GM12878 (cell line): ENCODE data around the gene UQCR11. TPM values are rescaled to one million over a fixed set of nuclear protein-coding genes. Genes with fewer than 3 reads are reported as not detected.

Experiments used
- CHD2 ChIP-seq: IDR thresholded peaks from 2 replicates; pipeline ENCODE4 v1.6.1; 2011; ENCODE audit warnings: low read depth, low read length, improper control_type of control experiment, borderline replicate concordance
- CREM ChIP-seq: IDR thresholded peaks from 2 replicates; pipeline ENCODE4 v1.6.1; 2014; ENCODE audit warnings: antibody characterized with exemption, low read depth
- CTCF ChIP-seq, 3 experiments: IDR thresholded peaks in 2 of 3; conservative IDR thresholded peaks in 1 of 3; 2 replicates each; pipeline ENCODE4 v1.5.1; 2011; ENCODE audit warnings: low read depth in 3 of 3, low read length in 3 of 3, mild to moderate bottlenecking in 3 of 3, control low read depth in 2 of 3, moderate library complexity in 2 of 3, inconsistent platforms in 1 of 3, mixed read lengths in 1 of 3; ENCODE audit not compliant: control insufficient read depth in 2 of 3, insufficient read depth in 1 of 3; ENCODE audit errors: extremely low read depth in 1 of 3
- EGR1 ChIP-seq, 2 experiments: IDR thresholded peaks; 1 replicate in 1 of 2; 2 replicates in 1 of 2; pipeline ENCODE4 v1.6.1; 2011 to 2012; ENCODE audit warnings: low read depth in 2 of 2, low read length in 2 of 2, borderline replicate concordance in 1 of 2, mild to moderate bottlenecking in 1 of 2, moderate library complexity in 1 of 2
- MEF2A ChIP-seq: IDR thresholded peaks from 2 replicates; pipeline ENCODE4 v1.6.1; 2011; ENCODE audit warnings: low read depth, mild to moderate bottlenecking, low read length, moderate library complexity; ENCODE audit not compliant: insufficient read depth
- MEF2B ChIP-seq: fragments of 450-650 bp; IDR thresholded peaks from 2 replicates; pipeline ENCODE4 v1.6.1; 2018; ENCODE audit warnings: mild to moderate bottlenecking, moderate library complexity; ENCODE audit not compliant: partially characterized antibody, poor library complexity, severe bottlenecking
- RB1 ChIP-seq: fragments of 450-650 bp; formaldehyde crosslinking; IDR thresholded peaks from 2 replicates; pipeline ENCODE4 v1.6.1; 2017; ENCODE audit warnings: mild to moderate bottlenecking, borderline replicate concordance
- TAF1 ChIP-seq: IDR thresholded peaks from 2 replicates; pipeline ENCODE4 v1.6.1; 2011; ENCODE audit warnings: mild to moderate bottlenecking, low read depth, low read length, borderline replicate concordance
- TARDBP ChIP-seq: IDR thresholded peaks from 2 replicates; pipeline ENCODE4 v1.6.1; 2016; ENCODE audit warnings: borderline replicate concordance
- ZNF384 ChIP-seq: IDR thresholded peaks from 2 replicates; pipeline ENCODE4 v1.6.1; 2012; ENCODE audit warnings: low read depth, mild to moderate bottlenecking, low read length, improper control_type of control experiment, borderline replicate concordance
- ZSCAN29 ChIP-seq: fragments of 450-650 bp; IDR thresholded peaks from 2 replicates; pipeline ENCODE4 v1.6.1; 2017; ENCODE audit warnings: mild to moderate bottlenecking, moderate library complexity
- polyA plus RNA-seq, 11 experiments: library from polyadenylated mRNA; depleted of rRNA in 4 of 11; unstranded in 6 of 11; stranded (reverse) in 5 of 11; fragments of >200 nt; fragmentation: Nextera tagmentation in 4 of 11; fragmentation: Illumina TruSeq in 1 of 11; extraction: Ambion mirVana in 4 of 11; extraction: Trizol in 1 of 11; gene quantifications; 1 replicate in 1 of 11; 2 replicates in 10 of 11; pipeline versions ENCODE4 v1.2.1 to v1.2.3, GENCODE V29; 2011 to 2016; ENCODE audit warnings: inconsistent platforms in 2 of 11, missing spikeins in 2 of 11, low read depth in 1 of 11
- total RNA-seq, 4 experiments: library from RNA; depleted of rRNA in 3 of 4; stranded (reverse); fragments of >200 nt in 3 of 4; fragmentation: Illumina TruSeq in 1 of 4; extraction: Trizol in 1 of 4; gene quantifications; 2 replicates each; pipeline versions ENCODE4 v1.2.1 to v1.2.3, GENCODE V29; 2013 to 2021

Gene UQCR11
- total and polyA plus RNA-seq, 10 of the 15 experiments (the other 5 are each of a cell fraction or from before 2014, with no cell fraction given): 28.6 to 586 (median 193) TPM

- TF ChIP-seq CTCF (IDR thresholded peaks at IDR 0.05 in 2 of 3, conservative IDR thresholded peaks at IDR 0.05 in 1 of 3; ENCODE audit: control insufficient read depth in 2 of 3, extremely low read depth in 1 of 3, insufficient read depth in 1 of 3, low read depth in 3 of 3, low read length in 3 of 3) (peak in 2 of 3 experiments; percentile 11 to 12; a peak in 1 of 6 replicates), TARDBP (peak; percentile 70; the same call in 1 of the 2 replicates), TAF1 (peak; percentile 51; the same call in 1 of the 2 replicates), RB1 (no peak), ZNF384 (peak; percentile 95), CREM (peak; percentile 43; the same call in 1 of the 2 replicates), CHD2 (peak; percentile 77), EGR1 (IDR thresholded peaks at IDR 0.05; ENCODE audit: borderline replicate concordance in 1 of 2, low read depth in 2 of 2, low read length in 2 of 2) (peak in 1 of 2 experiments; percentile 55; a peak in 1 of 3 replicates), MEF2A (0 out of 2 replicates have a peak, but pooled peaks have one; percentile 54), ZSCAN29 (peak; percentile 38; the same call in 1 of the 2 replicates), MEF2B (peak; percentile 86)
Measured at GRCh38 chr19:1650650-1651567, 45.6 kb upstream of the UQCR11 start (continued).
